Tibial nerve (tissue), 4 donors: ENCODE measurements around the gene DACT2. TPM values are rescaled to one million over a fixed set of nuclear protein-coding genes. Genes with fewer than 3 reads are reported as not detected.
"Not testable (repeated sequence)": the region's sequence is repeated elsewhere in the genome, so short reads cannot be mapped to it uniquely, and the experiment has no call there.

ENCODE experiments used
- DNase-seq, 2 donors: peaks; one replicate each; pipeline ENCODE4 v3.0.0-alpha.2; 2019; ENCODE audit warnings: low spot score in 2 of 2
- H3K27ac ChIP-seq, 4 donors: fragments of 200-600 bp; sonication (generic) in 3 of 4; one replicate each; pipeline ENCODE4 v1.5.1; 2017 to 2019; ENCODE audit warnings: mild to moderate bottlenecking in 1 of 4
- H3K27me3 ChIP-seq, 2 donors: fragments of 200-600 bp; sonication (generic) in 1 of 2; one replicate each; pipeline versions ENCODE4 v1.5.1 to v1.6.0; 2017 to 2019
- H3K36me3 ChIP-seq, 3 donors: fragments of 200-600 bp; sonication (generic); one replicate each; pipeline ENCODE4 v1.5.1; 2018 to 2019
- H3K4me1 ChIP-seq, 4 donors: fragments of 200-600 bp; sonication (generic) in 3 of 4; one replicate each; pipeline ENCODE4 v1.5.1; 2017 to 2019
- H3K4me3 ChIP-seq, 4 donors: fragments of 200-600 bp; sonication (generic) in 3 of 4; one replicate each; pipeline ENCODE4 v1.5.1; 2017 to 2019; ENCODE audit warnings: mild to moderate bottlenecking in 1 of 4, moderate library complexity in 1 of 4
- H3K9me3 ChIP-seq, 4 donors: fragments of 200-600 bp; sonication (generic) in 3 of 4; one replicate each; pipeline ENCODE4 v1.5.1; 2017 to 2019
- CTCF ChIP-seq, 5 experiments: fragments of 200-600 bp in 3 of 5; fragments of 450-650 bp in 2 of 5; sonication (generic) in 3 of 5; IDR thresholded peaks; one replicate each; pipeline ENCODE4 v1.5.1; 2016 to 2019; ENCODE audit warnings: antibody characterized with exemption in 5 of 5, mild to moderate bottlenecking in 3 of 5, moderate library complexity in 2 of 5
- EP300 ChIP-seq, 2 donors: sonication (generic); formaldehyde crosslinking; IDR thresholded peaks; one replicate each; pipeline ENCODE4 v1.6.1; 2017; ENCODE audit warnings: antibody characterized with exemption in 2 of 2, mild to moderate bottlenecking in 1 of 2
- POLR2A ChIP-seq, 2 donors: fragments of 450-650 bp; IDR thresholded peaks; one replicate each; pipeline ENCODE4 v1.6.1; 2017; ENCODE audit warnings: antibody characterized with exemption in 2 of 2, mild to moderate bottlenecking in 2 of 2, moderate library complexity in 2 of 2
- WGBS, 2 donors: methylation state at CpG; one replicate each; pipeline ENCODE4 v1.1.5; 2018; 5-methylcytosine and 5-hydroxymethylcytosine counted together
- total RNA-seq, 4 donors: library from RNA; depleted of rRNA; stranded (reverse); fragments of >200 nt; gene quantifications; one replicate each; pipeline ENCODE4 v1.1.0, GENCODE V29; 2016

The DACT2 gene
- total RNA-seq, 4 donors from 2014 or later = 0.30 to 1.5 (median 1.3) TPM; not detected in 1

GRCh38 chr6:168270274-168271172 is 49.1 kb downstream of the DACT2 start:
- no peak for TF ChIP-seq EP300 (IDR thresholded peaks at IDR 0.05)
- TF ChIP-seq CTCF (IDR thresholded peaks at IDR 0.05) = no peak
- no peak for TF ChIP-seq POLR2A (IDR thresholded peaks at IDR 0.05)
- no peak for DNase-seq
- Histone ChIP-seq H3K4me1 (no peaks in the 10 kb centered on the region), H3K9me3 (no peaks in the 10 kb centered on the region), H3K27me3 (peaks cover 0 to 7% of the 10 kb centered on the region in 2 donors), H3K4me3 (no peak overlapping the region), H3K27ac (no peak overlapping the region), H3K36me3 (no peaks in the 10 kb centered on the region)
- 85 to 94% methylated on average over 19 of the region's 19 CpGs for WGBS, 2 donors

GRCh38 chr6:168269455-168270243 is 49.9 kb downstream of the DACT2 start:
- Histone ChIP-seq H3K27me3 (peaks cover 0 to 6% of the 10 kb centered on the region in 2 donors), H3K4me1 (no peaks in the 10 kb centered on the region), H3K27ac (no peak overlapping the region), H3K4me3 (no peak overlapping the region), H3K9me3 (no peaks in the 10 kb centered on the region), H3K36me3 (no peaks in the 10 kb centered on the region)
- TF ChIP-seq CTCF (IDR thresholded peaks at IDR 0.05) (no peak), POLR2A (IDR thresholded peaks at IDR 0.05) (no peak), EP300 (IDR thresholded peaks at IDR 0.05) (no peak)
- 87 to 90% methylated on average over 16 of the region's 16 CpGs for WGBS, 2 donors
- DNase-seq = no peak

GRCh38 chr6:168268755-168269154 is 50.8 kb downstream of the DACT2 start:
- 32 to 44% methylated on average over 1 of the region's 1 CpG for WGBS, 2 donors
- H3K27ac ChIP-seq = no peak overlapping the region

GRCh38 chr6:168267779-168268178 is 51.8 kb downstream of the DACT2 start:
- not testable (repeated sequence) for H3K27me3 ChIP-seq, DNase-seq, H3K4me3 ChIP-seq, H3K36me3 ChIP-seq, H3K9me3 ChIP-seq, H3K4me1 ChIP-seq, H3K27ac ChIP-seq
- 86 to 88% methylated on average over 3 of the region's 3 CpGs for WGBS, 2 donors

More at GRCh38 chr6:168268755-168269154, 50.8 kb downstream of the DACT2 start:
- no peak for TF ChIP-seq CTCF (IDR thresholded peaks at IDR 0.05)
- Histone ChIP-seq H3K9me3 (no peaks in the 10 kb centered on the region), H3K36me3 (no peaks in the 10 kb centered on the region), H3K4me1 (no peaks in the 10 kb centered on the region), H3K27me3 (no peaks in the 10 kb centered on the region), H3K4me3 (no peak overlapping the region)
- DNase-seq = no peak

GRCh38 chr6:168265827-168266815 is 53.5 kb downstream of the DACT2 start:
- 81 to 83% methylated on average over 14 to 15 of the region's 15 CpGs for WGBS, 2 donors
- TF ChIP-seq EP300 (IDR thresholded peaks at IDR 0.05) (no peak), CTCF (IDR thresholded peaks at IDR 0.05) (no peak), POLR2A (IDR thresholded peaks at IDR 0.05) (no peak)
- H3K27me3 ChIP-seq = no peaks in the 10 kb centered on the region
- DNase-seq = no peak
- no peaks in the 10 kb centered on the region for H3K4me1 ChIP-seq
- no peaks in the 10 kb centered on the region for H3K9me3 ChIP-seq
- H3K4me3 ChIP-seq = no peak overlapping the region
- no peak overlapping the region for H3K27ac ChIP-seq
- no peaks in the 10 kb centered on the region for H3K36me3 ChIP-seq
